ENCODE measurements around the gene TREM1.

- no peak for TF ChIP-seq CTCF (conservative IDR thresholded peaks at IDR 0.05; ENCODE audit: low read length)
- no peak for TF ChIP-seq EZH2phosphoT487 (IDR thresholded peaks at IDR 0.05; ENCODE audit: borderline replicate concordance, low read depth, low read length)
These were observed 11.0 kb downstream of the TREM1 start for GRCh38 chr6:41275489-41275888.
